Astrocyte of the spinal cord (primary cell): Measurements from ENCODE around the gene COL11A1.

Experiments used
- DNase-seq: peaks from one replicate; pipeline ENCODE4 v3.0.0; 2011; ENCODE audit warnings: low read depth, low spot score
- H3K4me3 ChIP-seq: 2 replicates; pipeline ENCODE4 v1.5.1; 2011; ENCODE audit warnings: low read depth, mild to moderate bottlenecking, low read length, moderate library complexity
- in situ Hi-C: cut with HindIII; loops from 2 replicates; pipeline ENCODE4 v1.10.0; 2017; ENCODE audit warnings: low sequenced_read_pairs
- TF ChIP-seq, protein P1 (sequence below): IDR thresholded peaks from 2 replicates; pipeline ENCODE4 v1.5.1; 2012; ENCODE audit warnings: low read depth, mild to moderate bottlenecking, low read length, inconsistent platforms

Gene COL11A1

DNA sequence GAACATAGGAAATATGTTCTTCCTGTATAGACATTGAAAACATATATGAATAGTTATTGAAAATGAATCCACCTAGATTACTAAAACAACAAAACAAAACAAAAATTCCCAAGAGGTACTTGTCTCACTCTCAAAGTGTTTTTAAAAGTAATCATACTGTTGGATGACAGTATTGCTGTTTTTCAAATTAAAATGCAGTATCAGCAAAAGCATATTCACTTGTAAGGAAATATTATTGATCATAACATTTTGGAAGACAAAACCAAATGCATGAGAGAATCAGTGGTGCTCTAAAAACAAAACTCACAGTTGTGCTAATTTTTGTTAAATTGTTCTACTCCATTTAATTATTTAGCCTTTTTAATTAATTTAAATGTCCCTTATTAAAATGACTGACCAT is 131.0 kb downstream of the COL11A1 start:
- no peak for DNase-seq
- in situ Hi-C loops = no loop called here
- TF ChIP-seq, protein P1, sequence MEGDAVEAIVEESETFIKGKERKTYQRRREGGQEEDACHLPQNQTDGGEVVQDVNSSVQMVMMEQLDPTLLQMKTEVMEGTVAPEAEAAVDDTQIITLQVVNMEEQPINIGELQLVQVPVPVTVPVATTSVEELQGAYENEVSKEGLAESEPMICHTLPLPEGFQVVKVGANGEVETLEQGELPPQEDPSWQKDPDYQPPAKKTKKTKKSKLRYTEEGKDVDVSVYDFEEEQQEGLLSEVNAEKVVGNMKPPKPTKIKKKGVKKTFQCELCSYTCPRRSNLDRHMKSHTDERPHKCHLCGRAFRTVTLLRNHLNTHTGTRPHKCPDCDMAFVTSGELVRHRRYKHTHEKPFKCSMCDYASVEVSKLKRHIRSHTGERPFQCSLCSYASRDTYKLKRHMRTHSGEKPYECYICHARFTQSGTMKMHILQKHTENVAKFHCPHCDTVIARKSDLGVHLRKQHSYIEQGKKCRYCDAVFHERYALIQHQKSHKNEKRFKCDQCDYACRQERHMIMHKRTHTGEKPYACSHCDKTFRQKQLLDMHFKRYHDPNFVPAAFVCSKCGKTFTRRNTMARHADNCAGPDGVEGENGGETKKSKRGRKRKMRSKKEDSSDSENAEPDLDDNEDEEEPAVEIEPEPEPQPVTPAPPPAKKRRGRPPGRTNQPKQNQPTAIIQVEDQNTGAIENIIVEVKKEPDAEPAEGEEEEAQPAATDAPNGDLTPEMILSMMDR = no peak
- no peak overlapping the region for H3K4me3 ChIP-seq

DNA sequence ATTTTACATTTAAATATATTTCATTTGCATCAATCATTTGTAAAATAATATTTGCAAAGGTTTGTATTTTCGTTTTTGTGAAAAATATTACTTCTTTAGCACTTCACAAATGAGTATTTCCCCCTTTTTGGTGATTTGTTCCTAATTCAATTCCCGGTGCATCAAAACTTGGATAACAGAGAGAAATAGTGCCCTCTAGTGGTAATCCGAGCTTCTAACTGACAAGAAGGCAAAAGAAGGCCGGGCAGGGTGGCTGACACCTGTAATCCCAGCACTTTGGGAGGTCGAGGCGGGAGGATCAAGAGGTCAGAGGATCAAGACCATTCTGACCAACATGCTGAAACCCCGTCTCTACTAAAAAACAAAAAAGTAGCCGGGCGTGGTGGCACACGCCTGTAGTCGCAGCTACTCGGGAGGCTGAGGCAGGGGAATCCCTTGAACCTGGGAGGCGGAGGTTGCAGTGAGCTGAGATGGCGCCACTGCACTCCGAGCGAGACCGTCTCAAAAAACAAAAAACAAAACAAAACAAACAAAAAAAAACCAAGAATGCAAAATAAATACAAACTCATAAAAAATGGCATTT is 137.7 kb downstream of the COL11A1 start:
- in situ Hi-C loops = no loop called here
- DNase-seq = peak; percentile 64
- H3K4me3 ChIP-seq = no peak overlapping the region
- TF ChIP-seq, protein P1 = peak; percentile 67

DNA sequence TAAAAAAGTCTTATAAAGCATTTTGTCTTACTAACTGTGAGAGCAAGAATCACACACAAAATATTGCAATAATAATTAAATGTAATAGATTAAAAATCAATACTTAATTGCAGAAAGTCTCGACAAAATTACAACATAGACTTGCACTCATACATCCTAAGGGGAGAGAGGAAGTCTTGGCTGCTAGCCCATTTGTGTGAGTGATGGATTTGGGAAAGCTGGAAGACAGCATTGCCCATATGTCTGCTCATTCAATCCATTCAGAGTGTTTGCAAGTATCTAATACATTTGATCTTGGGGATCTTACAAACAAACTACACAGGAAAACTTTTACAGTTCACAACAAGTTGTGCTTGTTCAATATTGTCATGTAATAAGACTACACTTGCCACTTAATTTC is 140.5 kb downstream of the COL11A1 start:
- no peak for DNase-seq
- no peak overlapping the region for H3K4me3 ChIP-seq
- in situ Hi-C loops = no loop called here
- TF ChIP-seq, protein P1 = no peak

DNA sequence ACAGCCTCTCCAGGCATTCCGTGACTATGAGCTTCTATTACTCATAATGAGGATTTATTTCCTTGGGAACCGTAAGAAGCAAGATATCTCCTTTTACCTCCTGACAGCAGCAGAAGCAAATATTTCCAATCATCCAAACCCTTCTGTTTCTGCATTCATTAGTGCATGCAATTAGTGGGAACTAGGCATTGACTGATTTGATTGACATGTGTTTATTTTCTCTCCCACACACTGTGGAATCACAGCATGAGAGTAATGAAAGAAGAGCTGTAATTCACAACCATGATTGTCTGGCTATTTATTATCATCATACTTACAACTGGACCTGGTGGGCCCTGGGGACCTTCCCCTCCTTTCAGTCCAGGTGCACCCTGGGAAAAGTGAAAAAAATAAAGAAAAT is 146.8 kb downstream of the COL11A1 start:
- TF ChIP-seq, protein P1 = no peak
- no peak for DNase-seq
- in situ Hi-C loops = no loop called here
- no peak overlapping the region for H3K4me3 ChIP-seq

DNA sequence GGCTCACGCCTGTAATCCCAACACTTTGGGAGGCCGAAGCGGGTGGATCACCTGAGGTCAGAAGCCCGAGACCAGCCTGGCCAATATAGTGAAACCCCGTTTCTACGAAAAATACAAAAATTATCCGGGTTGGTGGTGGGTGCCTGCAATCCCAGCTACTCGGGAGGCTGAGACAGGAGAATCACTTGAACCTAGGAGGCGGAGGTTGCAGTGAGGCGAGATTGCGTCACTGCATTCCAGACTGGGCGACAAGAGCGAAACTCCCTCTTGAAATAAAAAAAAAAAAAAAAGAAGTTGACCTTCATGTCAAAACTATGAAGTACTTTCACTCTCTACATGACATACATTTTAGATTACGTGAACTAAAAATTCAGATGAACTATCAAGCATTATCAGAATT is 153.7 kb downstream of the COL11A1 start:
- in situ Hi-C loops = no loop called here
- no peak overlapping the region for H3K4me3 ChIP-seq
- TF ChIP-seq, protein P1 = no peak
- no peak for DNase-seq

DNA sequence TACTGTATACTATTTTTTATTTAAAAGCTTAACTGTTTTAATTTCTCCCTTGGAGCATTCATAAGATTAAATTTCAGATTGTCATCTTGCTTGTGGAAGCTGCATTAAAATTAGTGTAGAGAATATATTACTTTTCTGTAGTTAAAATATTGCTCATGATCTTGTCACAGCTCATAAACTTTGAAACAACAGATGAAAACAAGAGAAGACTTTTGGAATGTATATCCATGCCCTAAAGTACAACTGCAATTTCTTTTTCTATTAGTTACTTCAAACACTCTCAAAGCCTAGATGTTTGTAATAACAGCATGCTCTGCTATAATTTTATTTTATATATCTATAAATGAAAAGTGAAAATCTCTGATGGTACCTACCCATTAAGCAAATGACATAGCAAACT is 155.9 kb downstream of the COL11A1 start:
- no peak for DNase-seq
- in situ Hi-C loops = no loop called here
- no peak overlapping the region for H3K4me3 ChIP-seq
- TF ChIP-seq, protein P1 = no peak

DNA sequence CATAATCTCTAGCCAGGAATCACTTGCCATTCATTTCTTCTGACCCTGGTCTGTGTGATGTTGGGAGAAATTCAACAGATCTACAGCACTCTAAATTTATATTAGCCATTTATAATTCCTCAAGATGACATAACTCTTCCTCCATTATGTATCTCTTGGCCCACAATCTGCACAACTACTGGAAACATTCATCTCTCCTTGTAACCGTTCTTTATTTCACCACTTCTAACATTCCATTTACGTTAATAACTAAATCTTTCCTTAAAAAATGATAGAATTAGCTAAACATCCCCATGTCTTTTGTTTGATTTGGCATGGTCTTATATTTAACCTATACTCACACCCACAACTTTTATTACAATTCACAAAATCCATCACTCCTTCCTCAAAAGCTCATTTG is 166.0 kb downstream of the COL11A1 start:
- TF ChIP-seq, protein P1 = no peak
- in situ Hi-C loops = no loop called here
- peak; percentile 46 for DNase-seq
- H3K4me3 ChIP-seq = no peak overlapping the region
